HG02970 (cell line): ENCODE data around the gene SEPTIN12.

Experiments used
- ATAC-seq: cut with Tn5 transposase; IDR thresholded peaks from one replicate; pipeline ENCODE4 v1.9.1; 2021; ENCODE audit warnings: mild to moderate bottlenecking, moderate library complexity, moderate number of reproducible peaks; ENCODE audit not compliant: unreplicated experiment, low FRiP score

The SEPTIN12 gene

DNA sequence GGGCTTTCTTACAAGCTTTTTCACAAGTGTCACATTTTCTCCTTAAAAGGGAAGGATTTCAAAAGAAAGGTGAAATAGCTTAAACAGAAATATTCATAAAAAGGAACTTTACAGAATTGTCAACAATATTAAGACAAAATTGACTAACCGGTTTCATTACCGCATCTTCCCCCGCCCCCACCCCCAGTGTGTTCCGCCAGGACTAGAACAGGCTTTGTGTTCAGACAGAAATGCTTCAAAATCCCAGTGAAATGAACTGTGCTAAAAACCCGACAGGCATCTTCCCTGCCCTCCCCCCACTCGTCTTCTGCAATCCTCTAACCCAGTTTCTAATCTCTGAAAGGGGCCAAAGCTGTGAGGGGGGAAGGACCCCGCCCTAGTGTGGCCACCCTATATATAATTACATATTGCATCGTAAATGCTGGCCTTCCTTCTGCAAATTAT lies 15.3 kb upstream of the SEPTIN12 start:
- ATAC-seq: no peak

DNA sequence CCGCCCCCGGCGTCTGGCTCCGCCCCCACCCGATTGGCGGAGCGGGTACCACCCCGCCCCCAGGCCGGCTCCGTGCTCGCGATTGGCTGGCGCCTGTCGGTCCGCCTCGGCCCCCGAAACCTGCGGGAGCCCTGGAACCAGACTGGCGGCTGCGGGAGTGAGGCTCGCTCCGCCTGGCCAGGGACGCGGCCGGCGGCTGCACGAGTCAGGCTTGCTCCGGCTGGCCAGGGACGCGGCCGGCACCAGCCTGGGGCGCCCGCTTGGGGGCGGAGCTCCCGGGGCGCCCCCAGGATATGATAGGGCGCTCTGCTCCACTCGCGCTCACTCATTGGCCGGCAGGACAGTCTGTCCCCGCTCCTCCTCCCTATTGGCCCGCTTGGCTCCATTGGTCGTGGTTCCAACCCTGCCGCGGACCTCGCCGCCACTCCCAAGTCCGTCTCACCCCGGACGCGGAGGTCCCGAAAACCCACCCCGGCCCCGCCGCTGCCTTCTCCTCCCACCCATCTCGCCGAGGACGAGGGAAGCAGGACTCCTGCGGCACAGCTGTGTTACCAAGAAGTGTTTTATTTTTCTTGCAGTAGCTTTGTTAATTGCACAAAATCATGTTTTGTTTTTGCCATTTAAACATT lies 14.6 kb upstream of the SEPTIN12 start:
- peak; percentile 86 for ATAC-seq

DNA sequence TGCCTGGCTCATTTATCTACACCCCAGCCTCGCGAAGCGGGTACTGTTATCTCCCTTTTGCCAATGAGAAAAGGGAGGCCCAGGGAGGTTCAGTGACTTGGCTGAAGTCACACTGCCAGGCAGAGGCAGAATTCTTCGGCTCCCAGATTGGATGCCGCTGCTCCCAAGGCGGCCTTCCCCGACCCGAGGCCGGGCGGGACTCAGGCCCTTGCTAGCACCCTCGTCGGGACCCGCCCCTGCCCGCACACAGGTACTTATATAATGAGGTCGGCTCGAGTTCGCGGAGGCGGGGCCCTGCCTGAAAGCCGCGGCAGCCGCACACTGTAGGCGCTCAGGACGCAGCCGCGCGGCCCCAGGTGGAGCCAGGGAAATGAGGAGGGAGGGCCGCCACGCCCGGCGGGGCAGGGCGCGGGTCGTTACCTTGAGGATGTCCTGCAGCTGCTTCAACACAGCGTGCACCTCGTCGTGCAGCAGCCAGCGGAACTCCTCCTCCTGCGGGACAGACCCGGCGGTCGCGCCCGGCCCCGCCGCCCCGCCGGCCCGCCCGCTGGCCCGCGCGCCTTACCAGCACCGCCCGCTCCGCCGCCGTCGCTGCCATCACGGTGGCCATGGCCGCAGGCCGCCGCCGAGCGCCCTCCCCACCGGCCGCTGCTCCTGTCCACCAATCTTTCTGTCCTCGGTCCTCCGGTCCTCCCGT lies 14.0 kb upstream of the SEPTIN12 start, which contains the start of gene ROGDI:
Gene ROGDI, minus strand, starts transcription at position 672 of the 697 bp plus-strand sequence. Its CDS starts 62 bp downstream, at position 610.
- peak; percentile 41 for ATAC-seq

DNA sequence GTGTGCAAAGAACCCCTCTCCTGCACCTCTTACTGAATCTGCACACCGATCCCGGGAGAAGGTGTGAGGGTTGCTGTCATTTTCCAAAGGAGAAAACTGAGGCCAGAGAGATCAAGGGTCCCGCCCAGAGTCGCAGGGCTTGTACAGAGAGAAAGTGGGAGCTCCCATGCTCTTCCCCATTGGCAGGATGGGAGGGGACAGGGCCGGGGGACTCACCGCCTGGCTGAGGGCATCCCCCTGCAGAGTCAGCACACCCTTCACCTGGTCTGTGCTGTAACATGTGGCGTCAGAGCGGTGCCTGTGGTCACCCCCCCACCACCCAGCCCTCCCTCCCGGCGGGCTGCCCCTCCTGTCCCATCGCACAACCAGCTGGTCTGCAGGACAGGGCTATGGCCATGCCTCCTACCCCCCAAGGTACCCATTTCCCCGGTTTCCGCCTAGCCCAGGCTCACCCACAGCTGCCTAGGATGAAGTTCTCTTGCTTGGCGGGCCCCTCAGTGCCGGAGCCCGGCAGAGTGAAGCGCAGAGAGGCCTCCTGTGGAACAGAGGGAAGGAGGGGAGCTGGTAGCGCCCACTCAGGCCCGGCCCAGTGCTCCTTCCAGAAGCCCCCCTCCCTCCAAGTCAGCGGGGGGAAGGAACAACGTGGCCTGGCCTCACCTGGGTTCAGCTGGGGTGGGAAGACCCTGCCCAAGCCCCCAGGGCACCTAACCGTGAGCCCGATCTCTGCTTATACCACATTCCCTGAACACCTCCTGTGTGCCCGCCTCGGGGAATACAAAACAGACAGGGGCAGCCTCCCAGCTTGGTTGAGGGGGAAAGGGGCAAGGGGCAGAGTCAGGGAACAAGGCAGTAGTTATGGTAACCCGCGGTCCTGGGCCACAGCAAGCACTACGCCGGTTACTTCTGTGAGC lies 13.2 kb upstream of the SEPTIN12 start:
- ATAC-seq: no peak

DNA sequence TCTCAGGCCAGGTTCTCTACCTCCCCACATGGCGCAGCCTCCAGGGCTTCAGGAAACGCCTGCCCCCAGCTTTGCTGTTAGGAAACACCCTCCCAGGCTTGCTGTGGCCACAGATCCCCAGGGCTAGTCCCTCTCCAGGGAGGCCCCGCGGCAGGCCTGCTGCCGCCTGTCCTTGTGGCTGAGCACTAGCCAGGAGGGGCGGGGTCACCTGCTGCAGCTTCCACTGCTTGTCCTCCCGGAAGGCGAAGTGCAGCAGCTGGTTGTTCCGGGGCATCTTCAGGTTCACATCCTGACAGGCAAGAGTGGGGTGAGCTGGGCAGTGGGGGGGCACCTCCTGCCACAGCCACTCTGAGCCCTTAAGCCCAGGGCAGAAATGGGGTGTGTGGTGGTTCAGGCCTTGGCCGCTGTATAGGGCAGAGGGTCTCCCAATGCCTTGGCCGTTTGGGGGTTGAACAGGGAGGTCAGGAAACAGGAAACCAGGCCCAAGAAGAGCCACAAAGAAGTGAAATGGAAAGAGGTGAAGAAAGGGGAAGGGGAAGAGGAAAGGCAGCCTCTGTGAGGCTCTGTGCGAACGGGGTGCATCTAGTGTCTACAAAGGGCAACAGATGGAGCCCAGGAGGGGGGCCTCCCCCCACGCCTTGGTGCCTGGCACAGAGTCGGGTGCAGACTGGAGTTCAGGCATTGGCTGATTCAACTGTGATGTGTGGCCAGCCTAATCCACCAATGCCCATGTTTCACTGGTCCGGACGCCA lies 12.3 kb upstream of the SEPTIN12 start:
- no peak for ATAC-seq

DNA sequence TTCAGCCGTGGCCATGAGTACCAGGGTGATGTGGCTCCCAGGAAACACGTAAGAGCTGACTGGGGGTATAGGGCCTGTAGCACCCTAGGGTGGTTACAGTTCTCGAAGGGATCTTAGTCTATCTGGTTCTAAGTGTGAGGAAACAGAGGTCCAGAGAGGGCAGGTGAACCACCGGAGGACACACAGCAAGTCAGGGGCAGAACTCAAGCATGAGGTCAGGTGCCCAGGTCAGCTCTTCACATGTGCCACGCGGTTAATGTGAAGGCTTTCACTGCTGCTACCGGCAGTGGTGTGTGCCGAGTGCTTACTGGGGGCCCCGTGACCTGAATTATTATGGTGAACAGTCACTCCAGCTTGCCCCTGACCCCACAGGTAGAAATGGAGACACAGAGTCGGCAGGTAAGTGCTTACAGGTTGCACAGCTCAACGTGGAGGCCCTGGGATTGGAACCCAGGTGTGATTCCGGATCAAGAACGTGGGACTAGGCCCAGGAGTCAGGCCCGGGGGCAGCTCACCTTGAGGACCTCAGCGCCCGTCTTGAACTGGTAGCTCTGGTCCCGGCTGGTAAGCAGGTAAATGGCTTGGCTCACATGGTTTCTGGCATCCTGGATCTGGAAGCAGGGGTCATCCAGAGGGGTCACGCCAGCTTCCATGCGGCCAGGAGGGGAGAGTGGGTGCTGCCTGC lies 11.2 kb upstream of the SEPTIN12 start:
- ATAC-seq: no peak

DNA sequence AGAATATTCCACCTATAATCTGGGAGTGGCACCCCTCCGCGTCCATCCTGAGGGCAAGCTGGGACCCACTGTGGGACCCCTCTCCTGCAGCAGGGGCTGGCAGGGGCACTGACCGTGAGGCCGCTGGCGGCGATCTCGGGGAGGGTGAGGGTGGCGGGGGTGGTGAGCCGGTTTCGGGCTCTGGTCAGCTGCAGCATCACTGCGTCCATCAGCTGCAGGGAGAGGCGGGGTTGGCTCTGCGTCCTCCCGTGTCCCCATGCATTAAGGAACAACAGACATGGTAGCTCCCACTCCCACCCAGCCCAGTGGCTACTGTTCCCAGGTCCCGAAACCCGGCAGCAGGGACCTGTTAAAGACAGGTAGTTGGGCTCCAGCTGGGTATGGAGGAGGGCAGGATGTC lies 10.3 kb upstream of the SEPTIN12 start:
- no peak for ATAC-seq

DNA sequence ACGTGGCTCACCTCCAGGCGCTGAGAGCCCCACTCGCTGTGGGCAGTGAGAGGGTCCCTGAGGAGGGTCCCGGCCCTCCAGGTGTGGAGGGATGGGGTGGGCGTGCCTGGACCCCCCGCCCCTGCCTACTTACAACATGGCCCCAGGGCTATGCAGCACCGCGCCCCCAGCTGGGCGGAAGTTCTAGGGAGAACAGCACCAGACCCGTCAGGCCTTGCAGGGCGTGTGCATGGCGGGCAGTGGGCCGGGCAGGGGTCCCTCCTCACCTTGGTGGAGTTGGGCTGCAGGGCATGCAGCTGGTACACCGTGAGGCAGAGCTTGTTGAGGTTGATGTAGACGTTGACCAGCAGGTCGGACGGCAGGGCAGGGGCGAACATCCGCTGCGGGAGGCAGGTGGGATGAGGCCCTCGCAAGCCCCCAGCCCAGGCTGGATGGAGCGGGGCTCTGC lies 9.7 kb upstream of the SEPTIN12 start:
- no peak for ATAC-seq

DNA sequence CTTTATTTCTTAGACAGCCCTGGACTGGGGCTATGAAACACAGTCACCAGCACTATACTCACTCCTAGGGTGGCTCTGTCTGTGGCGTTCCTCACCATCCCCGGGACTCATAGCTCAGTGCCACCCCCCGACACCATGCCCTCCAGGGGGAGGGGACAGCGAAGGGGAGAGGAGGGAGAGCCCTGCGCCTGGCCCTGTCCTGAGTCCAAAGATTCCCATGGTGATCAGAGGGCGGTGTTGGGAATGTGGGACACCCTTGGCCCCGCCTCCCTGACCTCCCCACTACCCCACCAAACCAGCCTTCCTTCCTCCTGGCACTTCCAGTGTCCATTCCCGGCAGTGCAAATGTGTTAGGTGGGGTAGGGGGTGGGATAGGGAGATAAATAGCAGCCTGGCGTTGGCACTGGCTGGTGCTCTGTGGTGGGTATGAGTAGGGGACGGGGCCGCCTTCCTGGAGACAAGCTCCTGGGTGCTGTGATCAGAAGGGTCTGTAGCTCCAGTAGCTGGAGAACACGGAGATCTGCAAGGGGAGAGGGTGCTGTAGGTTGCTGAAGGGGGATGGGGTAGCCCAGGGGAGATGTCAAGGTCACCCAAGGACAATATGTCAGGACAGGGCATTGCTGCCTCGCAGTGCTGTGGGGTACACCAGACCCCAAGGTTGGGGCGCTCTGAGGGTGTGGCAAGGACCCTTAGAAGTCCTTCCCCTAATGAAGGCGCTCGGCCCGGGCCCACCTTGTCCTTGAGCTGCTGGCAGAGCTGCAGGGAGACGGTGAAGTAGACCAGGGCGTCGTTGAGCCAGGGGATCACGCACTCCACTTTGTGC lies 9.0 kb upstream of the SEPTIN12 start:
- ATAC-seq: no peak

DNA sequence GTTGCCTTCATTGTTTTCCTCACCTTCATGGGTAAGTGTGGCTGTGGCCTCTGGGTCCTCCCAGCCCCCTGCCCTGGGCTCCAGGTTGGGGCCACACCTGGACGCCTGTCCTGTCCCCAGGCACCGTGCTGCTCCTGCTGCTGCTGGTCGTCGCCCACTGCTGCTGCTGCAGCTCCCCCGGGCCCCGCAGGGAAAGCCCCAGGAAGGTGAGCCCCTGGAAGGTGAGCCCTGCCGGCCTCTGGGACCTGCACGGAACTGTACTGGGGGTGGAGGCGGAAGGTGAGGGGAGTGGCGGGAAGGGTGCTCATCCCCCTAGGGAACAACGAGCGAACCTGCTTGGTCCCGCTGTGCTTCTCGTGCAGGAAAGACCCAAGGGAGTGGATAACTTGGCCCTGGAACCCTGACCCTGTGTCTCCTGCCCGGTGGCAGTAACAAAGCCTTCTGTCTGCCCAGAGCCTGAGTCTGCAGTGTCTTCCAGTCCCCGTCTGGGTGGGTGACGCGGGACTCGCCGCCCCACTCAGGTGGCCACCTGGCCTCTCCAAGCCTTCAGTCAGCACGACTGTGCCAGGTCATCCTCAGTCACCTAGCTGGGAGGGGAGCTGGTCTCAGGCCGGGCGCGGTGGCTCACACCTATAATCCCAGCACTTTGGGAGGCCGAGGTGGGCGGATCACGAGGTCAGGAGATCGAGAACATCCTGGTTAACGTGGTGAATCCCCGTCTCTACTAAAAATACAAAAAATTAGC lies 7.9 kb upstream of the SEPTIN12 start:
- no peak for ATAC-seq

DNA sequence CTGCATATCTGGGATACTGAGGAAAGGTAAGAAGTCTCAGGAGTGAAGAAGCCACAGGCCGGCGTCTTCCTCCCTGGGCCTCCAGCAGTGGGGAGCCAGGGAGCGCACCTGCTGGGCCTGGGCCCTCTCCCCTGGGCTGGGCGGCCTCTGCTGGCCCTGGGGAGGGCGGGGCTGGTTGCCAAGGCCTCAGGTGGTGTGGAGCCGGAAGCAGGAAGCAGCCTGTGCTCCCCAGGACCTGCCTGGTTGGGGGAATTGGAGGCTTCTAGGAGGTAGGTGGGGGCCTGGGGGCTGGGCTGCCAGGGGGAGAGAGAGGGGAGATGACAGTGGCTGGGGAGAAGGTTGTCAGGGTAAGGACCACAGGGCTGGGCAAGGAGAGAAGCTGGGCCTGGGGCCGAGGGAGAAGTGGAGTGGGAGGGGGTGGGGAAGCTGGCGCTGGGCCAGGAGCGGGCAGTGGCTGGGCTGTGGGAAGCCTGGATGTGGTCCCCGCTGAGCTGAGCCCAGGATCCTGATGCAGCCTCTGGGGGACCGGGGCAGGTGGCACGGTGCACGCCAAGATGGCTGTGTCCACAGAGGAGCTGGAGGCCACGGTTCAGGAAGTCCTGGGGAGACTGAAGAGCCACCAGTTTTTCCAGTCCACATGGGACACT lies 7.2 kb upstream of the SEPTIN12 start, which contains the start of gene SMIM22:
Gene SMIM22, plus strand, starts transcription at position 189 of the 647 bp plus-strand sequence. Its CDS starts 366 bp downstream, at position 555.
- no peak for ATAC-seq

DNA sequence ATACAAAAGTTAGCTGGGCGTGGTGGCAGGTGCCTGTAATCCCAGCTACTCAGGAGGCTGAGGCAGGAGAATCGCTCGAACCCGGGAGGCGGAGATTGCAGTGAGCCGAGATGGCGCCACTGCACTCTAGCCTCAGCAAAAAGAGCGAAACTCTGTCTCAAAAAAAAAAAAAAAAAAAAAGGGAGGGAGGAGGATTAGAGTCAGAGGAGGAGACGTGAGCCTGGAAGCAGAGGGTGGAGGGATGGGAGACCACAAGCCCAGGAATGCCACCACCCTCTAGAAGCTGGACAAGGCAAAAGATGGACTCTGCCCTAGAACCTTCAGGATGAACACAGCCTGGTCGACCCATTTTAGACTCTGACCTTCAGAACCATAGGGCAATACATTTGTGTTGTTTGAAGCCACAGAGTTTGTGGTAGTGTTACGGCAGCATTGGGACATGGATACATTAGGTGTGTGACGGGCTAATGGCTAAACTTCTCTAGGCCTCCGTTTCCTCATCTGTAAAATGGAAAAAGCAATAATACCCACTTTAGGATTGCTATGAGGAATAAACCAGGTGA lies 4.9 kb upstream of the SEPTIN12 start:
- ATAC-seq: no peak

DNA sequence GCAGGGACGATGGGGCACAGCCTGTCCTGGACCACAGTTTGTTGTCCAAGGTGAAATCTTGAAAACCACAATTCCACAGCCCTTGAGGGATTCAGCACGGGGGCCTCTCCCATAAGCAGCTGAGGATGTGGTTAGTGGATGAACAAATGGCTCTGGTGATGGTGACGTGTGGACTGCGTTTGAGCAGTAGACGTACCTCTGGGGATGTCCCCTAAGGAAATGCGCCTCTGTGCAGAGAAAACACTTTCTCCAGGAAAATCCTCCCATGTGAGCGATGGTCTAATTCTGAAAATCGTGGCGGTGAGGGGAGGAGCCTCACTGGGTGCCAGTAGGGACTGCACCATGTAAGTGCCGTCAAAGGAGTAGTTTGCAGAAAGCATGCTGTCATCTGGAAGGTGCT lies 2.7 kb upstream of the SEPTIN12 start:
- ATAC-seq: no peak

DNA sequence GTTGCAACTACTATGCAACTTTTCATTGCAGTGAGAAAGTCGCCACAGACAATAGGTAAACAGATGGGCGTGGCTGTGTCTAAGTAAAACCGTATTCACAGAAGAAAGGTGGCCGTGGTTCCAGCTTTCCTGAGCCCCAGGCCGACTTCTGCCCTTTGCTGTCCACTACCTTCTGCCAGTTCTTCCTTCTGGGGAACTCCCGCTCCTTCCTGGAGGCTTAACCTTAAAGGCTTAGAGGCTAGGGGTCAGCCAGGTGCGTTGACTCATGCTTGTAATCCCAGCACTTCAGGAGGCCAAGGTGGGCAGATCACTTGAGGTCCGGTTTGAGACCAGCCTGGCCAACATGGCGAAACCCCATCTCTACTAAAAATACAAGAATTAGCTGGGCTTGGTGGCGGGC lies 2.1 kb upstream of the SEPTIN12 start:
- ATAC-seq: no peak

DNA sequence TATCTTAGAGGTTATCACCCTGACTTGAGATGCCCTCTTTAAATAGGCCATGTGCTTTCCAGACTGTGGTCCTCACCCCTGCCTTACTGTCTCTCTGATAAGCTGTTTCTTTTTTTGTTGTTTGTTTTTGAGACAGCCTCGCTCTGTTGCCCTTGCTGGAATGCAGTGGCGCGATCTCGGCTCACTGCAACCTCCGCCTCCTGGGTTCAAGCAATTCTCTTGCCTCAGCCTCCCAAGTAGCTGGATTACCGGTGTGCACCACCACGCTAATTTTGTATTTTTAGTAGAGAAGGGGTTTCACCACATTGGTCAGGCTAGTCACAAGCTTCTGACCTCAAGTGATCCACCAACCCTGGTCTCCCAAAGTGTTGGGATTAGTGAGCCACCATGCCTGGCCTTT lies 765 bp upstream of the SEPTIN12 start:
- ATAC-seq: no peak

DNA sequence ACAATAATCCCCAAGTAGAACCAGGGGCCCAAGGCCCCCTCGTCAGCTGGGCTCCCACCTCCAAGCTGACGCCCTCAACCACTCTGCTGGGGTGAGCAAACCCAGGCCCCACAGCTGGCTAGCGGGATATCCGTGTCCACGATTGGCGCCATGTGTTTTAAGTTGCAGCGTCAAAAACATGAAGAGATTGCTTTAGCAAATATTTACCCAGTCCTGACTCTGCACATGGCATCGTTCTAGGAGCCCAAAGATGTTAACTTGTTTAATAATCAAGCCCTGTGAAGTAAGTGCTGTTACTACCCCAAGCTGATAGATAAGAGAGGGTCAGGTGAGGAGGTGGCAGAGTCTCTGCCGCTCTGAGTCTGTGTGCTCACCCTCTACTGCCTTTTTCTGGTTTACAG lies 344 bp upstream of the SEPTIN12 start:
- no peak for ATAC-seq

DNA sequence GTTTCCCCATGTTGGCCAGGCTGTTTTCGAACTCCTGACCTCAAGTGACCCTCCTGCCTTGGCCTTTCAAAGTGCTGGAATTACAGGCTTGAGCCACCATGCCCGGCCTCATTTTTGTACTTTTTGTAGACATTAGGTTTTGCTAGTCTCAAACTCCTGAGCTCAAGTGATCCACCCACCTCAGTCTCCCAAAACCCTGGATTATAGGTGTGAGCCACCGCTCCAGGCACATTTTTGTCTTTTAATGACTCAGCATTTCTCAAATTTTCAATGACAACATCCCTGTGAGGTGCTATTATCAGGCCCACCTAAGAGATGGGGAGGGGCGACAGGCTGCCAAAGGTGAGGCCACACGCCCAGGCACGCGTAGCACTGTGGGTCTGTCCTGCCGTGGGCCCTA lies 1.1 kb downstream of the SEPTIN12 start:
- ATAC-seq: no peak
